Ecto neural progenitor cell (in vitro differentiated cells): Measurements from ENCODE around the gene MR1.
A peak's percentile ranks its signal among the peaks of the same experiment; 100 is the strongest.
"Not testable (repeated sequence)": the region's sequence is repeated elsewhere in the genome, so short reads cannot be mapped to it uniquely, and the experiment has no call there.

Experiments used
- DNase-seq: peaks from one replicate; pipeline ENCODE4 v3.0.0-alpha.2; 2018; ENCODE audit warnings: low spot score

The MR1 gene

DNA sequence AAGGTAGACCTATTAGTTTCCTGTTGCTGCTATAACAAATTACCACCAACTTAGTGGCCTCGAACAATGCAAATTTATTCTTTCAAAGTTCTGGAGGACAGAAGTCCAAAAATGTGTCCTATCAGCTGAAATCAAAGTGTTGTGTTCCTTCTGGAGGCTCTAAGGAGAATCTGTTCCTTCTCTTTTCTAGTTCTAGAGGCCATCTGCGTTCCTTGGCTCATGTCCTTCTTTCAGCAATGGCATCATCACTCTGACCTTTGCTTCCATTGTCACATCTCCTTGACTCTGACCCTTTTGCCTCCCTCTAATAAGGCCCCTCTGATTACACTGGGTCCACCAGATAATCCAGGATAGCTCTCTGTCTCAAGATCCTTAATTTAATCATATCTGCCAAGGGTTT is 1.2 kb upstream of the MR1 start:
- no peak for DNase-seq

DNA sequence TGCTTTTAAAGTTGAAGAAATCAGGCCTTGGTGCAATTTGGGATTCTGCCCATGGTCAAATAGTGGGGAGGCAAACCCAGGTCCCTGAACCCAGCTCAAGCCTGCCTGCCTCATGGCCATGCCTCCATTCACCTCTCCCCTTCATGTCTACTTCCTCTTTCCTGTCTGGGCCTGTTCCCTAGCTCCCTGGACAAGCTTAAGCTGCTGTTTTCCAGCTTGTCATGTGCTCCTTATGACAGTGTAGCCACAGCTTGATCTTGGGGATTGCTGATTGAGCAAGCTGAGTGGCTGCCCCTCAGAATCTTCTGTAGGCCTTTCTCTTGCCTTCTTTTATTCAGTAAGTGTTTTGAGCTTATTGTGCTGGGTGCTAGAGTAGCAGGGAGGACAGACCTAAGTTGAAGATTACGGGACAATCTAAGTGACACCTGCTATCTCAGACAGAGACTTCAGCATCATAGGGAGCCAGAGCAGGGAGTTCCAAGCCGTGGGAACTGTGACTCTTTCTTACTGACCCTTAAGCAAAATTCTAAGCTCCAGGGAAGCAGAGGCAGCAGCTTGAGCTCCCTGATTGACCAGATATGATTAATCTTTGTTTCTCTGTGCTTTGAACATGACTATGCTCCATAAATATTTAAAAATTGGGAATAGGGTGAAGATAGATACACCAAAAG is 520 bp upstream of the MR1 start:
- DNase-seq = no peak

DNA sequence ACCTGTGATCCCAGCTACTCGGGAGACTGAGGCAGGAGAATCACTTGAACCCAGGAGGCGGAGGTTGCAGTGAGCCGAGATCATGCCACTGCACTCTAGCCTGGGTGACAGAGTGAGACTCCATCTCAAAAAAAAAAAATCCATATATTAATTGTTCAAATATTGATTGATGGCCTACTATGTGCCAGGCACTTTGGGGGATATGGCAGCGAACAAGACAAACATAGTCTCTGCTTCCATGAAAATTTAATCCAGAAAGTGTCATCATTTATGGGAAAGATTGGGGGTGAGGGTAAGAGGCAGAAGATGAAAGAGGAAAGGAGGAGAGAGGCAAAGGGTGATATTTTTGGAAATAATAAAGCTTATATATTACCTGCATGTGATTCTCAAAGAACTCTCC is 1.4 kb downstream of the MR1 start:
- not testable (repeated sequence) for DNase-seq

DNA sequence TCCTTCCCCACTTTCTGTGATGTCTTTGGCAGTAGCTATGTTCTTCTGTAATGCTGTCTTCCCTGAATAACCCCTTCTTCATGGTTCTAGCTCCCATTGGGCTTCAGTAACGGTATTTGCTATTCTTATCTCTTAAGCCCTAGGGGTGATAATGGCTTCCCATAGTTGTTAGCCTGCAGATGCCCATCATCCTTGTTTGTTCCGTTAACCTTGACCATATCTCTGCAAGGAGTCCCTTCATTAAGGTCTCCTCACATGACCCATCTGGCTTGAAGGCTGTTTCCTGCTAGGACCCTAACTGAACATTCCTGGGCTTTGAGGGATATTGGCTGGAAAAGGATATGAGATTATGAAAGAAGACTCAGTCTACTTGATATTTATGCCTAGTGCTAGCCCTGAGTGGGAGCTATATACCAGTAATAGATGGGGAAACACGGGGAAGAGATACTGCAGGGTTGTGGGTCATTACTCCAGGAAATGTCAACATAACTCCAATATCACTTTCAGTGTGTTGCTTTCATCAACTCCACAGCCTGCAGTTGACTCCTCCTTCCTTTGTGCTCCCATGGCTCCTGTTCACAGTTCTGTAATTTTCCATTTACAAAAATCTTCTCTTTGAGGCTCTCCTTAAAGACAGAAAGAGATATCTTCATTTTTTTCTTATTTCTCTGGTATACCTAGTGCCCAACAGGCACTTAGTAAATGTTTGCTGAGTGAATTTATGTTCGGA is 2.5 kb downstream of the MR1 start:
- no peak for DNase-seq

DNA sequence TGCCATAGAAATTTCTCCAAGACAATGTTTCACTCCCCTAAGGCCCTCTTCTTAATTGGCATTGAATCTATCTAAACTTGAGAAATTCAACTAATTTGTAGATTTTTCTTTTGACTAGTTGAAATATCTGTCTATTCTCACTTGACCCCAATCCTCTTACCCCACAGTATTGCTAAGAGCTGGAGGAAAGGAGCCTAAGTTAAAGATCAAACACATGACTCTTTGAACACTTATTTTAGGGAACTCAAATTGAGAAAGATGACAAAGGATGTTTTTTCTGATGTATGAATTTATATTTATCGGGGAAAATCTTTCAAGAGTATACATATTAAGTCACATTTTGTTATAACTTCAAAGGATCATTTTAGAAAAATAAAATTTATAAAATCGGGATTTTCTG is 3.6 kb downstream of the MR1 start:
- no peak for DNase-seq

DNA sequence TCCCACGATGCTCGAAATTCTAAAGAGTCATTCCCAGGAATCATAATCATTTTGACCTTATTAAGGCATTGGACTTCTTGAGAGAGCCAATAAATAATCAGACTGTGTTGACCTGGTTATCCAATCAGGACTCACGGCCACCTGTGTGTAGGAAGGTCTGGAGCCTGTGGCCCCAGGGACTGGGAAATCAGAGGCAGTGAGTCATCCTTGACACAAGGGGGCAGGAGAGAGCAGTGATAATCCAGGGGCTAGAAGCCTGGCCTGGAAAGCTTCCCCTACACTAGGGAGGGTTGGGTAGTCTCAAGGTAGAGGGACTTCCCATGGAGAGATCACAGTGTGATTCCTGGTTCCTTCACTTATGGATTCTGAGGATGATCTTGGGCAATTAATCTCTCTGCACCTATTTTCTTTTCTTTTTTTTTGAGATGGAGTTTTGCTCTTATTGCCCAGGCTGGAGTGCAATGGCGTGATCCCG is 4.7 kb downstream of the MR1 start:
- peak; percentile 74 for DNase-seq

DNA sequence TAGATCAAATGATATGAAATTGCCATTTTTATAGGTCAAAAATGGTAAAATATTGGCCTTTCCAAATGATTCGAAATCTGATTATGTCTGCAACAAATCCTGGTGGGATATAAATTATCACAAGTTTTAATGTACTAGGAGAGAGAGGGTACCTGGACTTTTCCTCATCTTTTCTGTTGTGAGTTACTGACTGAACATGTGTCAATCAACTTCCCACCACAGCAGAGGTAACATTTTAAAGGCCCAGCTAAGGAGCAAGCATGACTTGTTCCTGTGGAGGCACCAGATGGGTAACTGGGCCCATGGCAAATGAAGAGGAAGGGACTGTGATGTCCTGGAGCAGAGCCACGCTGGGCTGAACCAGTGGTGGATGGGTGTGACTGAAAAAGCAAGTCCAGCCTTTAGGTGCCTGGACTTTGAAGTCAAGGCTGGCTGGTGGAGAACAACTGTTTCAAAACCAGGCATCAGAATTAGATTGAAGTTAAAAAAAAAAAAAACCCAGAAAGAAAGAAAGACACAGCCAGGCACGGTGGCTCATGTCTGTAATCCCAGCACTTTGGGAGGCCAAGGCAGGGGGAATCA is 6.6 kb downstream of the MR1 start:
- DNase-seq = no peak

DNA sequence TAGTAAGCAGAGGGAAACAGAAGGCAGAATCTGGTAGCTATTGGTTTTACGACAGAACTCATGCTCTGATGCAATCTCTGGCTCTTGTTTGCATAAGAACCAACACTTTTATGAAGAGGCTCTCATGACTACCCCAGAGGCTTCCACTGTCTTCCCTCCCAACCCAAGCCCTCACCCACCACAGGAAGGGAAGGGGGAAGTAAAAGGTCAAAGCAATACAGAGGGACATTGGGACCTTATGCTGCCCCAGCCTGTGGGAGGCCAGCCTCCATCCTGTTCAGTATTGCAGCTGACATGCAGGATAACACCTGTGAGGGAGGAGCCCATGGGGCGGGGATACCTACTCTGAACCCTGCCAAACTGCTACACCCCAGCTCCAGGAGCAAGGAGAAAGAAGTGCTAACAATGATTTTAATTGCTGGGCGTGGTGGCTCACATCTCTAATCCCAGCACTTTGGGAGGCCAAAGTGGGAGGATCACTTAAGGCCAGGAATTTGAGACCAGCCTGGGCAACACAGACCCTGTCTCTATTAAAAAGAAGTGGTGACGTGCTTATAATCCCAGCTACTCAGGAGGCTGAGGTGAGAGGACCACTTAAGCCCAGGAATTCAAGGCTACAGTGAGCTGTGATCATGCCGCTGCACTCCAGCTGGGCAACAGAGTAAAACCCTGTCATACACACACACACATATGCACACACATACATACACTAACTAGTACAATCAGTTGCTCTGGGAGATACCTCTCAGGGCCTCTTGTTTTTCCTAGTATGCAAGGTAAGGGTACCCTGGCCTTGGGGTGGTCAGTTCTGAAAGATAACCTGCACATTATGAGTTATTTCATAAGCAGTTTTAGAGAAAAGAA is 9.5 kb downstream of the MR1 start:
- no peak for DNase-seq

DNA sequence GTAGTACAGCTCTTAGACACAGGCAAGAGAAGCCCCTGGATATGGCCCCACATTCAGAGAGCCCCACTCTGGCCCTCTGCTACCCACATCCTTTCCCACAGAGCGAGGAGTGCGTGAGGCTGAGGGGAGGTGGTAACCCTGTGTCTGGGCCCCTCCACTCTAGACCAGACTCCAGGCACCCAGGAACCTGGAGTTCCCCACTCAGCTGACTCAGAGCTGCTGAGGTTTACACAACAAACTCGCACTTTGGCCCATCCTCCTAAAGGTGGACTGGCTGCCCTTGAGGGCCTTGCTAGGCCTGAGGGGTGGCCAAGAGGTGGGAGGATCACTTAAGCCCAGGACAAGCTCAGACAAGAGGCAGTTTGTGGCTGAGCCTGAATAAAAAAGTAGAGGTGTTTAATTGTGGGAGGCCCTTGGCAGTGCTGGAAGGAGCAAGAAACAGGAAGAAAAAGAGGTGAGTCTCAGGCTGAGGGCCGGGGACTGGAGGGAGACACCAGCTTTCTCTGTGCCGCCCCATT is 10.7 kb downstream of the MR1 start:
- DNase-seq = no peak

DNA sequence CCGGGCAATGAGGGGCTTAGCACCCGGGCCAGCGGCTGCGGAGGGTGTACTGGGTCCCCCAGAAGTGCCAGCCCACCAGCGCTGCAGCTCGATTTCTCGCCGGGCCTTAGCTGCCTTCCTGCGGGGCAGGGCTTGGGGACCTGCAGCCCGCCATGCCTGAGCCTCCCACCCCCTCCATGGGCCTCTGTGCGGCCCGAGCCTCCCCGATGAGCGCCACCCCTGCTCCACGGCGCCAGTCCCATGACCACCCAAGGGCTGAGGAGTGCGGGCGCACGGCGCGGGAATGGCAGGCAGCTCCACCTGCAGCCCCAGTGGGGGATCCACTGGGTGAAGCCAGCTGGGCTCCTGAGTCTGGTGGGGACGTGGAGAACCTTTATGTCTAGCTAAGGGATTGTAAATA is 12.2 kb downstream of the MR1 start:
- DNase-seq = not testable (repeated sequence)

DNA sequence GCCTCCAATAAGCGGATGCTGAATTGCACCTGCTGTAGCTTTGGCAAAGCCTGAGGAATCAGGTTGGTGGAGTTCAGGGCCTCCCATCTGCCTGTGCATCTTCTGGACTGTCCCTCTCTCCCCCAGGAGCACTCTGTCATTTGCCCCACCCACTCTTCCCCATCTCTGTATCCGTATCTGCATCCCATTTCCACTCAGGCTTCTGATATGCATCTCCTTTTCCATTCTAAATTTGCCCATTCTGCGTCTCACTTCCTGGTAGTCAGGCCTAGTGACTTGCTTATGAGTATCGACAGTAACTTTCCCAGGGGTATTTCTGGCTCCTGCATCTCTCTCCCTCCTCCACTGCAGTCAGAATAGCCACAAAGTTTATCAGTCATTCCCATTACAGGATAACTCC is 15.6 kb downstream of the MR1 start:
- DNase-seq = no peak

DNA sequence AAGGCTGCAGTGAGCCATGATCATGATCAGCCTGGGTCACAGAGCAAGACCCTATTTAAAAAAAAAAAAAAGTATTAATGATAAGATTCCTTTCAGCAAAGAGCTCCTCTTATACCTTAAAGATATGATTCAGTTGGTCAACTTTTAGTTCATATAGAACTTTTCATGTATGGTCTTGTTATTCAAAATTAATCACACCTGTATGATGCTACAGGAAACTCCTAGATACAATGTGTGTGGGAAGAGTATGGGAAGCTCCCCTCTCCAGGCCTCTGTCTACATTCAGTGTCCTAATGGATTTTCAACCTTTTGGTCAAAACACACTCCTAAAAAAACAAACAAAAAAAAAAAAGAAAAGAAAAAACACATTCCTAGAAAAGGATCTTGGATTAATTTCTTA is 17.1 kb downstream of the MR1 start:
- no peak for DNase-seq

DNA sequence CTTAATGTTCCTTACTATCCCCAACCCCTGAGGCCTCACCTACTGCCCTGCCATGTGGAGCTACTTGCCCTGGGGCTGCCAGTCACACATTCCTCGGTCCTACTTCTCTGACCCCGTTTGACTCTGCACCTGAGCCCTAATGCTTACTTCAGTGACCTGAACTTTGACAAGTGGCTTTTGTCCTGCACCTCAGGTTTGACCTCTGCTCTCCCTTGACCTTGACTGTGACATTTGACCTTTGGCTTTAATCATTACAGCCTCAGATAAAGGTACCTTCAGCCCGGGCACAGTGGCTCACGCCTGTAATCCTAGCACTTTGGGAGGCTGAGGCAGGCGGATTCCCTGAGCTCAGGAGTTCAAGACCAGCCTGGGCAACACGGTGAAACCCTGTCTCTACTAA is 22.8 kb downstream of the MR1 start:
- no peak for DNase-seq

DNA sequence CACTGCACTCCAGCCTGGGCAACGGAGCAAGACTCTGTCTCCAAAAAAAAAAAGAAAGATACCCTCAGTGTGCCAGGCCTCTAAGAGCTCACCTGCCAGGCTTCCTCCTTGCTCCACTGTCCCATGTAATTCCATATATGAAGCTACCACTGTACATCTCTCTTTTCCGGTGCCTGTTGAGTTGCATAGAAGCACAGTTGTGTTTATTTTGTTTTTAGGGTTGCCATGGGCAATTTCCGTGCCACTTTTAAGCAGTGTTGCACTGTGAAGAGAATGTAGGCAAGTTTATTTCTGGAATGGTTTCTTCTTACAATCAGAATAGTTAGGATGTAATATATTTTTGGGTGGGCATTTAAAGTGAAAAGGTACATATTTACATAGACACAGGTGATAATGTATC is 23.3 kb downstream of the MR1 start:
- no peak for DNase-seq

DNA sequence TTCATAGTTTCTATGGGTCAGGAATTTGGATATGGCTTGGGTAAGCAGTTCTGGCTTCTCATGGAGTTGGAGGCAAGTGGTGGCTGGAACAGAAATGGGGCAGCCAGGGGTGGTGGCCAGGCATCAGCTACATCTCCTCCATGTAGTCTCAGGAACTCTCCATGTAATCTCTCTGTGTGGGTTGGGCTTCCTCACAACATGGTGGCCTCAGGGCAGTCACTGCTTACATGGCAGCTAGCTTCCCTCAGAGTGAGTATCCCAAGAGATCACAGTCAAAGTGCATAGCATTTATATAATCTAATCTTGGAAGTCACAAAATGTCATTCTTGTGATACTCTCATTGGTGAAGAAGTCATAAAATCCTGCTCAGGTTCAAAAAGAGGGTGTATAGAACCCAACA is 25.7 kb downstream of the MR1 start:
- DNase-seq = no peak

DNA sequence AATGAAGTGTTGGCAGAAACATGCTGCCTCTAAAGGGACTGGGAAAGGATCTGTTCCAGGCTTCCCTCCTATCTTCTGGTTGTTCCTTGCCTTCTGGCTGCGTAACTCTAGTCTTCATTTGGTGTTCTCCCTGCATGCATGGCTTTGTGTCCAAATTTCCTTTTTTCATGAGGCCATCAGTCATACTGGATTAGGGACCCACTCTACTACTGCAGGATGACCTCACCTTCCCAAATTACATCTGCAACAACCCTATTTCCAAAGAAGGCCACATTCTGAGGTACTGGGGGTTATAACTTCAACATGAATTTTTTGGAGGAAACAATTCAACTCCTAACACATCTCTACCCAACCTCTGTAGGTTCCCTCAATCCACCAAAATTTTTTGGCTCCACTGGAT is 26.3 kb downstream of the MR1 start:
- no peak for DNase-seq

DNA sequence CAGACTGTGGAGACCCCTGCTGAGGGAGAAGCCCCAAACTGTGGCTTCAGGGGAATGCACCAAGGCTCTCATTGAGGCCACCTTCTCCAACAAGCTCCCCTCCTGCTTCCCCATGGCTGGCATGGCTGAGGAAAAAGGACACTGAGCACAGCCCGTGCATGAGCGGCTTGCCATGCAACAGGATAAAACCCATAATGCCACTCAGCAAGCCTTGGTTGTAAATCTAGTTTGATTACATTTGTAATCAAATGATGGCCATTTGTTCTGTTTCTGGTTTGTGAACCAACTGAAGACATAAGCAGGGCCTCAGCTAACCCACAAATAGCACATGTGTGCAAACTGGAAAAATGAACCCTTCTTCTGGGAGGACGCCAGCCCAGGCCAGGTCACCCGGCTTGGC is 27.2 kb downstream of the MR1 start:
- not testable (repeated sequence) for DNase-seq

DNA sequence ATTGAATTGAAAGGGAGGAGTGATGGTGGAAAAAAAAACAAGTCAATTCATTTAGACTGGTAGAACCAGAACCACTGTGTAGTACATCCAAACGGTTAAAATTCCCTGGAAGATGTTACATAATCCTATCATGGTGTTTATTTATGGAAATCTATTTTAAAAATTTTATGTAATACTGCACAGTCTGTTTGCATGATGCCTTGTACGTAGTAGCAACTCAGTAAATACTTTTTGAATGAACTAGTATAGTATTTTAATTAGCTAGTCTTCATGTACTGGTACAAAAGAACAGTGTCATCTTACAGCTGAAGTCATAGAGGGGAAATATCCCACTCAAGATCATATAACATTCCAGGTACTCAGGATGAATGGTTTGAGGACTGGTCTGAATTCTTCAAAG is 27.7 kb downstream of the MR1 start:
- DNase-seq = no peak

DNA sequence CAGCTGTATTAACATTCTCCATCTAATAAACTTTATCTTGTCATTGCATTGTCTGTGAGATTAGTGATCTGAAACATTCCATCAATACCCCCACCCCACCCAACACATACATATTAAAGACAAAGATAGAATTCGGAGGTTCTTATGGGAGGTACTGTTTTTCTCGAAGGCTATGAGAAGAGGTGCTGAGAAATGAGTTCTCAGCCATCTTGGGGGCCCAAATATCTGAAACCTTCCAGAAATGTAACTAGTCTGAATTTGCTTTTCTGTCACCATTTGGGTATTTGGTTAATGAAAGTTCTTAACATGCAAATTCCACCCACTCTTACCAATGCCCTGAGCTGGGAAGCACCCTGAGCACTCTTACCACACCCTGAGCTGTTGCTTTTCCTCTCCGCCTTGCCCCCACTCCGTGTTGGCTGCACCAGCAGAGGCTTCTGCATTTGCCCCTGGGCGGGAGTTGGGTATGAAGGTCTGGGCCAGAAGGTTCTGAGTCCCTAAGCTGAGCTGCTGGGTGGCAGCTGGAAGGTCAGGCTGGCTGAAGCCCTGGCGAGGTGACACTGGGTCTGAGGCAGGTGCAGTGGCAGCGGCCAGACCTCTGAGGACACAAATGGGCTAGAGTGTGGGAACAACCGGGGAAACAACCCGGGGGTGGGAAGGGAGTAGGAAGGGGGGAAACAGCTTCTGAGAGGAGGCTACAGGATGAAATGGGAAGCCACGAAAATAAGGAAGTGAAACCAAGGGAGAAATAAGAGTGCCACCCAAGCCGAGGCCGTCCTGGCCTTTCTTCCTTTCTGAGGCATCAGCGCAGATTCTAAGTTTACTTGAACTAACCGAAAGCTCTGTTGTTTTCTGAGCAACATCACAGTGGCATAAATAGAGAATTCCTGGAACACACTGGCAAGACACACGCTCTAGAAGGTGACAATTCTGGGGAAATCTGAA is 28.4 kb downstream of the MR1 start:
- DNase-seq = no peak

DNA sequence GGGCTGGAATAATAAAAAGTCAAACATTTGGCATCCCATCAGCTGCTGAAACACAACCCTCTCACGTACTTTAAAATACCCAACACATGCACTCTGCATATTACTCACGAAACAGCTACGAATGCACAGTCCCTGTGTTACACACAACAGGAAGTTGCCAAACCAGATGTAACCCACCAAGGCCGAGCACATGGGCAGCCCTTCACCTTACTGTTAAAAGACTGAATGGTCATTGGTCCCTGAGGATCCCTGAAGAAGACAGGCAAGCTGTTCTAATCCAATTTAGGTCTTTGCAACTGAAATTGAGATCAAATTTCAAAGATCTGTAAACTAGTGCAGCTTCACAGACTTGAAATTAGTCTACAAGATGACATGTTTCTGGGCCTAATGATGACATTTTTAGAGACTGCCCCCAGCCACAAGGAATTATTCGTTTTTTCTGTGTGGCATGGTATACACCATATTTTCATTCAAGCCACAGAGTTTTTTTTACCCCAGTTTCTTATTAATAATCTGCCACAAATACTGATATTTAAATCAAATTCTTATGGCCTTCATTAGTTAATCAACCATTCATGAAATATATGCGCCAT is 29.1 kb downstream of the MR1 start:
- DNase-seq = no peak
